ENCODE data around the gene PLXND1. TPM values are rescaled to one million over a fixed set of nuclear protein-coding genes. Genes with fewer than 3 reads are reported as not detected.
"Not testable (repeated sequence)": the region's sequence is repeated elsewhere in the genome, so short reads cannot be mapped to it uniquely, and the experiment has no call there.

The PLXND1 gene
- total RNA-seq, 1 experiment from 2014 or later, result 28.5 TPM

GRCh38 chr3:129615751-129616281, 9.3 kb upstream of the PLXND1 start:
- DNase-seq (ENCODE audit: low read depth), result no peak

- DNase-seq (ENCODE audit: low read depth), result no peak
Observed at GRCh38 chr3:129614927-129615363, 8.5 kb upstream of the PLXND1 start.

GRCh38 chr3:129614435-129614834, 8.0 kb upstream of the PLXND1 start:
- DNase-seq (ENCODE audit: low read depth), result no peak

- DNase-seq (ENCODE audit: low read depth), result no peak
Observed at GRCh38 chr3:129613367-129613740, 6.9 kb upstream of the PLXND1 start.

GRCh38 chr3:129612534-129613366, 6.3 kb upstream of the PLXND1 start:
- no peak for DNase-seq (ENCODE audit: low read depth)

- DNase-seq (ENCODE audit: low read depth), result no peak
Observed at GRCh38 chr3:129611812-129612533, 5.5 kb upstream of the PLXND1 start.

GRCh38 chr3:129611446-129611800, 4.9 kb upstream of the PLXND1 start:
- DNase-seq (ENCODE audit: low read depth), result no peak

GRCh38 chr3:129610794-129611445, 4.4 kb upstream of the PLXND1 start:
- DNase-seq (ENCODE audit: low read depth), result not testable (repeated sequence)

GRCh38 chr3:129610276-129610675, 3.8 kb upstream of the PLXND1 start:
- no peak for DNase-seq (ENCODE audit: low read depth)

GRCh38 chr3:129609591-129610182, 3.2 kb upstream of the PLXND1 start:
- no peak for DNase-seq (ENCODE audit: low read depth)

- no peak for DNase-seq (ENCODE audit: low read depth)
Observed at GRCh38 chr3:129608936-129609590, 2.6 kb upstream of the PLXND1 start.

GRCh38 chr3:129608087-129608935, 1.8 kb upstream of the PLXND1 start:
- DNase-seq (ENCODE audit: low read depth), result peak; percentile 79

GRCh38 chr3:129607391-129608068, 1.1 kb upstream of the PLXND1 start:
- no peak for DNase-seq (ENCODE audit: low read depth)

- DNase-seq (ENCODE audit: low read depth), result no peak
Observed at GRCh38 chr3:129605922-129606635, 397 bp downstream of the PLXND1 start.

- DNase-seq (ENCODE audit: low read depth), result peak; percentile 54
Observed at GRCh38 chr3:129605203-129605921, 1.1 kb downstream of the PLXND1 start.

GRCh38 chr3:129604767-129605166, 1.7 kb downstream of the PLXND1 start:
- DNase-seq (ENCODE audit: low read depth), result no peak

GRCh38 chr3:129603991-129604749, 2.3 kb downstream of the PLXND1 start:
- no peak for DNase-seq (ENCODE audit: low read depth)

Data from HT1080 (cell line).